HG02759 (cell line): ENCODE measurements around the gene CSN3.
"Not testable (repeated sequence)": the region's sequence is repeated elsewhere in the genome, so short reads cannot be mapped to it uniquely, and the experiment has no call there.

Experiments
- ATAC-seq: cut with Tn5 transposase; IDR thresholded peaks from one replicate; pipeline ENCODE4 v1.9.1; 2021; ENCODE audit warnings: mild to moderate bottlenecking, moderate library complexity; ENCODE audit not compliant: unreplicated experiment

Gene CSN3

GRCh38 chr4:70242297-70242696, at the start of gene CSN3:
CSN3 (plus strand) TSS chr4:70242597; CDS start chr4:70244820, 2,223 bp downstream.
- not testable (repeated sequence) for ATAC-seq

- ATAC-seq, result no peak
Measured at GRCh38 chr4:70192895-70193294, 49.5 kb upstream of the CSN3 start.

- no peak for ATAC-seq
Measured at GRCh38 chr4:70195425-70195824, 47.0 kb upstream of the CSN3 start, which contains the start of gene ODAM. ODAM (plus strand) TSS chr4:70195725; CDS start chr4:70196544, 819 bp downstream.

GRCh38 chr4:70196857-70197256, 45.5 kb upstream of the CSN3 start:
- ATAC-seq, result no peak

- ATAC-seq, result no peak
Measured at GRCh38 chr4:70197842-70198241, 44.6 kb upstream of the CSN3 start.

GRCh38 chr4:70203601-70204000, 38.8 kb upstream of the CSN3 start:
- no peak for ATAC-seq

GRCh38 chr4:70212752-70213151, 29.6 kb upstream of the CSN3 start:
- not testable (repeated sequence) for ATAC-seq

GRCh38 chr4:70216109-70216508, 26.3 kb upstream of the CSN3 start:
- not testable (repeated sequence) for ATAC-seq

GRCh38 chr4:70216550-70216949, 25.8 kb upstream of the CSN3 start:
- not testable (repeated sequence) for ATAC-seq

GRCh38 chr4:70221389-70221788, 21.0 kb upstream of the CSN3 start:
- ATAC-seq, result not testable (repeated sequence)

- not testable (repeated sequence) for ATAC-seq
Measured at GRCh38 chr4:70221818-70222217, 20.6 kb upstream of the CSN3 start.

- no peak for ATAC-seq
Measured at GRCh38 chr4:70225824-70226223, 16.6 kb upstream of the CSN3 start, which contains the start of gene FDCSP. FDCSP (plus strand) TSS chr4:70226124; CDS start chr4:70231195, 5,071 bp downstream.

GRCh38 chr4:70236125-70236524, 6.3 kb upstream of the CSN3 start:
- ATAC-seq, result no peak

- ATAC-seq, result no peak
Measured at GRCh38 chr4:70239131-70239883, 3.1 kb upstream of the CSN3 start.

- no peak for ATAC-seq
Measured at GRCh38 chr4:70239884-70240591, 2.4 kb upstream of the CSN3 start.

- no peak for ATAC-seq
Measured at GRCh38 chr4:70243091-70243490, 694 bp downstream of the CSN3 start.

GRCh38 chr4:70251250-70251944, 9.0 kb downstream of the CSN3 start:
- no peak for ATAC-seq

GRCh38 chr4:70251945-70252277, 9.5 kb downstream of the CSN3 start:
- ATAC-seq, result no peak

- no peak for ATAC-seq
Measured at GRCh38 chr4:70269674-70270073, 27.3 kb downstream of the CSN3 start.

- no peak for ATAC-seq
Measured at GRCh38 chr4:70277121-70277520, 34.7 kb downstream of the CSN3 start.

GRCh38 chr4:70280567-70280966, 38.2 kb downstream of the CSN3 start:
- no peak for ATAC-seq

- no peak for ATAC-seq
Measured at GRCh38 chr4:70288651-70289050, 46.3 kb downstream of the CSN3 start.
